Lower leg skin (tissue), 4 donors: Measurements from ENCODE around the gene CXCR2. TPM values are rescaled to one million over a fixed set of nuclear protein-coding genes. Genes with fewer than 3 reads are reported as not detected.
A peak's percentile ranks its signal among the peaks of the same experiment; 100 is the strongest.

Experiments used
- DNase-seq, 2 donors: peaks; one replicate each; pipeline ENCODE4 v3.0.0-alpha.2; 2019; ENCODE audit warnings: low spot score in 2 of 2
- H3K4me3 ChIP-seq: fragments of 200-600 bp; sonication (generic); 2 replicates; pipeline ENCODE4 v1.5.1; 2017; ENCODE audit warnings: mild to moderate bottlenecking, low read depth; ENCODE audit not compliant: poor library complexity, severe bottlenecking
- CTCF ChIP-seq, 3 donors: fragments of 450-650 bp; IDR thresholded peaks; one replicate each; pipeline ENCODE4 v1.5.1; 2016; ENCODE audit warnings: antibody characterized with exemption in 3 of 3, mild to moderate bottlenecking in 3 of 3, moderate library complexity in 2 of 3
- POLR2A ChIP-seq, 2 donors: fragments of 450-650 bp; IDR thresholded peaks; one replicate each; pipeline ENCODE4 v1.6.1; 2016 to 2017; ENCODE audit warnings: antibody characterized with exemption in 2 of 2, mild to moderate bottlenecking in 1 of 2, moderate library complexity in 1 of 2
- WGBS, 2 donors: methylation state at CpG; one replicate each; pipeline ENCODE4 v1.1.5; 2018; 5-methylcytosine and 5-hydroxymethylcytosine counted together
- intact Hi-C: fragments of 100-400 bp; cut with DNase I; formaldehyde crosslinking; loops from one replicate; pipeline ENCODE4 v1.15.0; 2023; ENCODE audit warnings: low total_unique reads
- total RNA-seq, 4 donors: library from RNA; depleted of rRNA; stranded (reverse); fragments of >200 nt; gene quantifications; one replicate each; pipeline ENCODE4 v1.1.0, GENCODE V29; 2016

Gene CXCR2
- total RNA-seq, 4 donors from 2014 or later, result 1.7 to 2.8 (median 1.8) TPM

GRCh38 chr2:218137514-218137913 lies 11.7 kb downstream of the CXCR2 start:
- H3K4me3 ChIP-seq, result no peak overlapping the region
- TF ChIP-seq POLR2A (IDR thresholded peaks at IDR 0.05) (no peak), CTCF (IDR thresholded peaks at IDR 0.05) (no peak)
- DNase-seq, result no peak
- intact Hi-C loops, result no loop called here
- 52 to 57% methylated on average over 3 of the region's 3 CpGs for WGBS, 2 donors

GRCh38 chr2:218138047-218138446 lies 12.2 kb downstream of the CXCR2 start:
- no peak overlapping the region for H3K4me3 ChIP-seq
- intact Hi-C loops, result no loop called here
- no peak for DNase-seq
- no peak for TF ChIP-seq POLR2A (IDR thresholded peaks at IDR 0.05)
- TF ChIP-seq CTCF (IDR thresholded peaks at IDR 0.05), result no peak
- WGBS, 2 donors, result 38 to 57% methylated on average over 4 of the region's 4 CpGs

- TF ChIP-seq CTCF (IDR thresholded peaks at IDR 0.05) (no peak), POLR2A (IDR thresholded peaks at IDR 0.05) (no peak)
- WGBS, 2 donors, result 52 to 54% methylated on average over 3 of the region's 3 CpGs
- H3K4me3 ChIP-seq, result no peak overlapping the region
- DNase-seq, result no peak
- intact Hi-C loops, result no loop called here
These were observed 19.3 kb downstream of the CXCR2 start for GRCh38 chr2:218145124-218145523.

- intact Hi-C loops, result no loop called here
- no peak overlapping the region for H3K4me3 ChIP-seq
- TF ChIP-seq POLR2A (IDR thresholded peaks at IDR 0.05), result no peak
- TF ChIP-seq CTCF (IDR thresholded peaks at IDR 0.05), result no peak
- no peak for DNase-seq
These were observed 20.2 kb downstream of the CXCR2 start for GRCh38 chr2:218146056-218146455.

GRCh38 chr2:218149098-218149497 lies 23.3 kb downstream of the CXCR2 start:
- TF ChIP-seq CTCF (IDR thresholded peaks at IDR 0.05) (no peak), POLR2A (IDR thresholded peaks at IDR 0.05) (no peak)
- no peak overlapping the region for H3K4me3 ChIP-seq
- no peak for DNase-seq
- 74 to 76% methylated on average over 5 of the region's 5 CpGs for WGBS, 2 donors
- intact Hi-C loops, result no loop called here

GRCh38 chr2:218149848-218150440 lies 24.1 kb downstream of the CXCR2 start:
- TF ChIP-seq CTCF (IDR thresholded peaks at IDR 0.05) (no peak), POLR2A (IDR thresholded peaks at IDR 0.05) (no peak)
- H3K4me3 ChIP-seq, result no peak overlapping the region
- WGBS, 2 donors, result 74 to 84% methylated on average over 5 of the region's 5 CpGs
- peak in 1 of 2 donors; percentile 34 for DNase-seq
- intact Hi-C loops, result no loop called here
